H1 (cell line): ENCODE measurements around the gene ADRA2C. TPM values are rescaled to one million over a fixed set of nuclear protein-coding genes. Genes with fewer than 3 reads are reported as not detected.

Experiments used
- JUND ChIP-seq: IDR thresholded peaks from 2 replicates; pipeline ENCODE4 v1.6.1; 2011; ENCODE audit warnings: mild to moderate bottlenecking, improper control_type of control experiment, low read length
- polyA plus RNA-seq, 7 experiments: library from polyadenylated mRNA; depleted of rRNA in 3 of 7; stranded (reverse) in 5 of 7; unstranded in 2 of 7; fragments of >200 nt in 5 of 7; fragments of 200-250 nt in 2 of 7; gene quantifications; 1 replicate in 5 of 7; 2 replicates in 1 of 7; 4 replicates in 1 of 7; pipeline versions ENCODE4 v1.2.1 to v1.2.3, GENCODE V29; 2011 to 2013; ENCODE audit warnings: missing spikeins in 2 of 7, mixed read lengths in 2 of 7
- total RNA-seq: library from RNA; stranded (reverse); fragmentation: NEBNext Ultra II Directional; extraction: Animal tissue kit (Norgen Biotek cat#: 25700); gene quantifications from 2 replicates; pipeline ENCODE4 v1.2.1, GENCODE V29; 2021

ADRA2C gene
- total and polyA plus RNA-seq, 2 of the 8 experiments (the other 6 are each of a cell fraction or from before 2014, with no cell fraction given): 14.6 to 14.8 TPM

GRCh38 chr4:3772632-3773031, 6.4 kb downstream of the ADRA2C start (continued):
- no peak for TF ChIP-seq JUND
